HG03039 (cell line): ENCODE measurements around the gene SKA1.
"Not testable (repeated sequence)": the region's sequence is repeated elsewhere in the genome, so short reads cannot be mapped to it uniquely, and the experiment has no call there.

ENCODE experiments used
- ATAC-seq: cut with Tn5 transposase; IDR thresholded peaks from one replicate; pipeline ENCODE4 v1.9.1; 2021; ENCODE audit warnings: mild to moderate bottlenecking, moderate library complexity; ENCODE audit not compliant: unreplicated experiment

SKA1 gene

GRCh38 chr18:50393802-50394201, 19.0 kb downstream of the SKA1 start:
- ATAC-seq: no peak

GRCh38 chr18:50395093-50395492, 20.2 kb downstream of the SKA1 start:
- ATAC-seq: no peak

GRCh38 chr18:50396005-50396660, 21.3 kb downstream of the SKA1 start:
- no peak for ATAC-seq

DNA sequence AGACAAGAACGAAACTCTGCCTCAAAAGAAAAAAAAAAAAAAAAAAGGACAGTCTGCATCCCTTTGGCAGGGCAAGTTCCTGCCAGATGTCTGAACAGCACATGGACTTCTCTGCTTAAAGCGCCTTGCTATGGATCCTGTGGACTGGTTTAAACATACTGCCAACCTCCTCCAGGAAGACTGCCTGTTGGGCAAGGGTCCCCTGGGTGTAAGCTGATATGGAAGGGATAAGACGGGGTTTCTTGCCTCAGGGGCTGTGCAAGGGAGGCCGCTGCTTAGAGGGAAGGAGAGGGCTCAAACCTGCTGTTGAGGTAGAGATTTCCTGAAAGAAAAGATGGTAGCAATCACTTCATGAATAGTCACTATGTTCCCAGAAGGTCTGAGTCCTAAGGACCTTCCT, 22.2 kb downstream of the SKA1 start:
- ATAC-seq: no peak

DNA sequence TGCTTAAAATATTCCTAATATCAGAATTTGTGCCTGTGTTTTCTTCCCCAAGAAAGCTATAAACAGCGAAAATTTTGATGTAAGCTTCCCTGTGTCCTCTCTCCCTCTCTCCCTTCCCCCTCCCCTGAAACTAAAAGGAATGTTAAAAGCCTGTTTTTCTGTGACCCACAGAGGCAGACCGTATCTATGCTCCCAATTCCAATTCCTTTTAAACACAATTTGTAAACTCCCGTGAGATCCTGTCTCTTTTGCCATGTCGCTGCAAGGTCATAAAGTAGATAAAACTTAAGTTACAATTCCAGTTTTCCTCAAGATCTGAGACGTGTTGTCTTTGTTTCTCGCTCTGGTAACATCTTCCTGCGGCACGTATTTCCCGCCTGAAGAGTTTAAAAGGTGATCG, 23.3 kb downstream of the SKA1 start:
- no peak for ATAC-seq

- ATAC-seq: no peak
These were observed 24.1 kb downstream of the SKA1 start for GRCh38 chr18:50398947-50399346.

- no peak for ATAC-seq
These were observed 24.7 kb downstream of the SKA1 start for GRCh38 chr18:50399582-50399981.

DNA sequence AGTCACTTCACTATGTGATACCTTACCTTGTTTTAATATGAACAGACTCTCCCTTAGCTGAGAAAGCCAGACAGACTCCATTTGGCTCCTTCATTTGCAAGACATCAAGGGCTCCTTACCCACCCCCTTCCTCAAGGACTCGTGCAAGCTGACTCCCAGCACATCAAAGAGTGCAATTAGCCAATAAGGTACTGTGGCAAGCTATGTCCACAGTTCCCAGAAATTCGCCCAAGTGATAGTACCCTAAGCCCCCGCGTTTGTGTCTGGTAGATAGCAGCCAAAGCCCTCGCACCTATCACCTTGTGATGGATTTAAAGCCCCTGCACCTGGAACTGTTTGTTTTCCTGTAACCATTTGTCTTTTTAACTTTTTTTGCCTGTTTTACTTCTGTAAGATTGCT, 25.6 kb downstream of the SKA1 start:
- ATAC-seq: not testable (repeated sequence)

DNA sequence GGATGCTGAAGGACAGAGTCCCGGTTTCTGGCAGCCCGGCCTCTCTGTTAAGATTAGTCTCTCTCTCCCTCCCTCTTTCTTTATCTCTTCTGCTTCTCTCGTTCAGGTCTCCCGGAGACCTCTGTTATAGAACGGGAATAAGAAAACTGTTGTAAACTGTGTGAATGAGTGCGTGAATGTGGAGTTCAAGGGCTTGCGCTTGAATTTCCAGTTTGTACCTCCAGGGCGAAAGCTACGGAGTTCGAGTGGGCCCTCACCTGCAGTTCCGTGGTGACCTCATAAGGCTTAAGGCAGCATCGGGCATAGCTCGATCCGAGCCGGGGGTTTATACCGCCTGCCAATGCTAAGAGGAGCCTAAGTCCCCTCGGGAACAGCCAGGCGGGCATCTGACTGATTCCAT, 26.4 kb downstream of the SKA1 start:
- ATAC-seq: no peak

DNA sequence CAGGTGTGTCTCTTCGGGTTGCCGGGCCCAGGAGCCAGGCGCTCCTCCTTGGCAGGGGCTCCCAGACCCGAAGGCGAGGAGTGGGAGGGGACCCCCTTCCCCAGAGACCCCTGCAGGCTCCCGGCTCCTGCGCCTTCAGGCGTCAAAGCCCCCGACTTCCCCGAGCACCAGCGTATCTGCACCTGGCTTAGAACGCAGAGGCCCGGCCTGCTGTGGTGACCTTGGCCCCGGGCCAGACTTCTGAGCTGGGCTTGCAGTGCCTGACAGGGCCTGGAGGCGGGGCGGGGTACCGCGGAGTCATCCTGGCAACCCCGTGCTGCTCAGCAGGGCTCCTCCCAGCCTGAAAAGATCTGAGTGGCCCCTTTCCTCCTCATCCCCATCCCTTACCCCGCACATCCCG, 27.0 kb downstream of the SKA1 start:
- ATAC-seq: no peak

DNA sequence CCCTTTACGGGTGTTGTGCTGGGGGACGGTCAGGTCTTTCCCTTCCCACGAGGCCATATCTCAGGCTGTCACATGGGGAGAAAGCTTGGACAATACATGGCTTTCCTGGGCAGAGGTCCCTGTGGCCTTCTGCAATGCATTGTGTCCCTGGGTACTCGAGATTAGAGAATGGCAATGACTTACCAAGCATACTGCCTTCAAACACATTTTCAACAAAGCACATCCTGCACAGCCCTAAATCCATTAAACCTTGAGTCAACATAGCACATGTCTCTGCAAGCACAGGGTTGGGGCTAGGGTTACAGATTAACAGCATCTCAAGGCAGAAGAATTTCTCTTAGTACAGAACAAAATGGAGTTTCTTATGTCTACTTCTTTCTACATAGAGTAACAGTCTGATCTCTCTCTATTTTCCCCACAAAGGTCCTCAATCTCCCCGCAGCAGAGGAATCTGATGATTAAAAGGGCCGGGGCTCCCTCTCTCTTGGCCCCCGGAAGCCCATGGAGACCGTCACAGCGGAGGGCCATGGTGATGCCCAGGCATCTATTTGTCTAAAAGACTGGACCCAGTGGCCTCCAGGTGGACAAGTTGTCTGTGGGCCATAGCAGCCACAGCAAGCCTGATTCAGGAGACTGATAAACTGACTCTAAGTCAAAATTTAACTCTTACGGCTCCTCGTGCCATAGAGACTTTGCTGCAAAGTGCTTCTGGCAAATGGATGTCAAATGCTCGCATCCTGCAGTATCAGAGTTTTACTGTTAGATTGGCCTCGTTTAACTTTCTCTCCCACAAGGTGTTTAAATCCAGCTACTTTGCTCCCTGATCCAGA, 30.1 kb downstream of the SKA1 start:
- not testable (repeated sequence) for ATAC-seq

DNA sequence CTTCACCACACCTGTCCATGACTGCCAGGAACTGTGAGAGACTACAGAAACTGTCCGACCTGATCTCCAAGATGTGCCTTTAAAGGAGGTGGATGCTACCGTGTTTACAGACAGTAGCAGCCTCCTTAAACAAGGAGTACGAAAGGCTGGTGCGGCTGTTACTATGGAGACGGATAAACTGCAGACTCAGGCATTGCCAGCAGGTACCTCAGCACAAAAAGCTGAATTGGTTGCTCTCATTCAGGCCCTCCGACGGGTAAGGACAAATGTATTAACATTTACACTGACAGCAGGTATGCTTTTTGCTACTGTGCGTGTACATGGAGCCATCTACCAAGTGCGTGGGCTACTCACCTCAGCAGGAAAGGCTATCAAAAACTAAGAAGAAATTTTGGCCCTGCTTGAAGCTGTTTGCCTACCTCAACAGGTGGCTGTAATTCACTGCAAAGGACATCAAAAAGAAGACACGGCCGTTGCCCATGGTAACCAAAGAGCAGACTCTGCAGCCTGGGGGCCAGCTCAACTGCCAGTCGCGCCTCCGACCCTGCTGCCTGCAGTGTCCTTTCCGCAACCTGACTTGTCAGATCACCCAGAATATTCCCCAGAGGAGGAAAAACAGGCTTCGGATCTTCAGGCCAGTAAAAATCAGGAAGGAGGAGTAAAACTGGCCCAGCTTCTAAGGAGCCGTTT, 30.9 kb downstream of the SKA1 start:
- no peak for ATAC-seq

DNA sequence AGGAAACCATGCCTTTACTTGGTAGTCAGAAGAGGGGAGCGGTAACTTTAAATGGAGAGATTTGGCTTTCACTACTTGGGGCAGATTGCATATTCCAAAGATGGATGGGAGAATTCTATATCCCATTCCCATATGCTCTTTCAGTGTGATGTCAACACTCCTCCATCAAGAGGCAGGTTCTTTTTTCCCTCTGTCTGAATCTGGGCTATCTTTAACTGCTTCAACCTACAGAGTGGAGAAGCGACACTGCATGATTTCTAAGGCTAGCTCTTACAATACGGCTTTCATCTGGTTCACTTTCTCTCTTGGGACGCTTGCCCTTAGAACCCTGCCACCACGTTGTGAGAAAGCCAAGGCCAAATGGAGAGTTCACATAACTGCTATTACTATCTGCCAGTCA, 34.4 kb downstream of the SKA1 start:
- no peak for ATAC-seq

DNA sequence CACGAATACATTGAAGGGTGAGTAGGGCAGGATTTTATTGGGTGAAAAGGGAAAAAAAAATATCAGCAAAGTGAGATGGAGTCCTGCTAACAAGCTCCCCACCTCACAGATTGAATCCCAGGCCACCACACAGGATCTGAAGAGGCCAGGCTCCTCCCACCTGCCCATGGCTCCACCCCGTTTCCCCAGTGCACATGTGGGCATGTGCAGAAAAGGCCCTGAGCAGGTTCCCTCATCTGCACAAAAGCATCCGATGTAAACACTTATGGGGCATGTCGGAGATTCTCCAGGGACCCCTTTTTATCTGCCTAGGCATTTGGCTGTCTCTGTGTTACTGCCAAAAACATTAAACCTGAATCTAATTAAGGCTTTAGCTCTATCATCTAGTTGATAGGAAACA, 35.2 kb downstream of the SKA1 start:
- no peak for ATAC-seq

DNA sequence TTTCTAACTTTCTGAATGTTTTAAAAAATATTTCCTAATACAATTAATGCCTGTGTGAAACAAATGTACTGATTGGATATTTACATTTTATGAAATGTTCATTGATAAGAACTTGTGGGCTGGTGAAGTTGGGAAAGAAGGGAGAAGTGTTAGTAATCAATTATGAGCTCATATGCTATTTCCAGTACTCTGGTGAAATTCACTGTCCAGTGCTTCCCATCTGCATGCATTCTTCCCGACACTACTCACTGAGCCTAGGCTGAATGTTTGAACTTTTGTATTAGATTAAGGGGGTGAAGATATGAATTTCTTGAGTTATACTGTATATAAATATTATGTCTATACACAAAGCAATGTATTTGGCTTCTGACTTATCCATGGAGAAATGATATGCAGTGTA, 36.0 kb downstream of the SKA1 start:
- ATAC-seq: no peak

DNA sequence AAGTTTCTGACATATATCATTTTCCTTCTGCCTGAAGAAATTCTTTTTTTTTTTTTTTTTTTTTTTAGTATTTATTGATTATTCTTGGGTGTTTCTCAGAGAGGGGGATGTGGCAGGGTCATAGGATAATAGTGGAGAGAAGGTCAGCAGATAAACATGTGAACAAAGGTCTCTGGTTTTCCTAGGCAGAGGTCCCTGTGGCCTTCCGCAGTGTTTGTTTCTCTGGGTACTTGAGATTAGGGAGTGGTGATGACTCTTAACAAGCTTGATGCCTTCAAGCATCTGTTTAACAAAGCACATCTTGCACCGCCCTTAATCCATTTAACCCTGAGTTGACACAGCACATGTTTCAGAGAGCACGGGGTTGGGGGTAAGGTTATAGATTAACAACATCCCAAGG, 42.0 kb downstream of the SKA1 start:
- not testable (repeated sequence) for ATAC-seq

DNA sequence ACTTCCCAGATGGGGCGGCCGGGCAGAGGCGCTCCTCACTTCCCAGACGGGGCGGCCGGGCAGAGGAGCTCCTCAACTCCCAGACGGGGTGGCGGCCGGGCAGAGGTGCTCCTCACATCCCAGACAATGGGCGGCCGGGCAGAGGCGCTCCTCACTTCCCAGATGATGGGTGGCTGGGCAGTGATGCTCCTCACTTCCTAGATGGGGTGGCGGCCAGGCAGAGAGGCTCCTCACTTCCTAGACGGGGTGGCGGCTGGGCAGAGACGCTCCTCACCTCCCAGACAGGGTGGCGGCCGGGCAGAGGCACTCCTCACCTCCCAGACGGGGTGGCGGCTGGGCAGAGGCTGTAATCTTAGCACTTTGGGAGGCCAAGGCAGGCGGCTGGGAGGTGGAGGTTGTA, 42.9 kb downstream of the SKA1 start:
- not testable (repeated sequence) for ATAC-seq

- ATAC-seq: no peak
These were observed 43.8 kb downstream of the SKA1 start for GRCh38 chr18:50418650-50419049.

DNA sequence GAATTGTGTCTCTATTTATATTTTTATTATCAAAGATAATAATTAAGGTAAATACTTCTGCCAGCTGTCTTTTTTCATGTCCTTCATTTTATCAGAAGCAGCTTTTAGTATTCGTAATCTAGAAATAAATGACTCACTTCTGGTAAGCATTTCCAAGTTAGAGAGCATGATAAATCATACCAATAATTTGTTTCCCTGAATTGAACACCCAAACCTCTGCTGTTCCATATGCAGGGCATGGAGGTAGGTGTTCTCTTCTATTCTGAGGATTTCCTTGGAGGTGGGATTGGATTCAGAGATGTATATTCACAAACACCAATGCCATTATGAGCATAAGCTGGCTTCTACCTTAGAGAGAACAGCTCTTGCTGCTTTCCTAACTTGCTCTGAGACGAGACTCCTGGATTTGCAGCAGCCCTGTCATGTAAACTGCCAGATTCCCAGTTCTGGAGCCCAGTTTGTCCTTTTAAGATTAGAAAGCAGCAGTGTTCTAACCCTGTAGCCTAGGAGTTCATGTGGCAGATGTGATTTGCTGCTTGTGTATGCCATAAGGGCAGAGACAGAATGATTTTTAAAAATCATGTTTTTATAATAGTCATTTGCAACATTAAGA, 47.5 kb downstream of the SKA1 start:
- no peak for ATAC-seq

- no peak for ATAC-seq
These were observed 50.2 kb downstream of the SKA1 start for GRCh38 chr18:50424877-50425690.

DNA sequence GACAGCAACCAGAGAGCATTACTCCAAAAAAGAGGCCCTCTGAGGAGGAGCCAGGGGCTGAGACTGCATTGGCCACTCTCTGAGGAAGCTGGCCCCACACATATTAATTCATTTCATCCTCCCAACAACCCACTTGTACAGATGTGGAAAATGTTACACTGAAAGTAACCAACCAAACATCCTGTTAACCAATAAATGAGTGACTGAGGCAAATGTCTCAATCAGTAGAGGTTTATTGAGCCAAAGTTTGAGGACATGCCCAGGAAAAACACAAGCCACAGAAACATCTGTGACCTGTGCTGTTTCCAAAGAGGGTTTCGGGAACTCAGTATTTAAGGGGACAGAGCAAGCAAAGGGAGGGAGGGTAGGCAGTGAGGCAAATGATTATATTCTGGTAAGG, 53.0 kb downstream of the SKA1 start:
- ATAC-seq: no peak
